ENCODE results near the gene TRAF3IP3.

Gene TRAF3IP3

DNA sequence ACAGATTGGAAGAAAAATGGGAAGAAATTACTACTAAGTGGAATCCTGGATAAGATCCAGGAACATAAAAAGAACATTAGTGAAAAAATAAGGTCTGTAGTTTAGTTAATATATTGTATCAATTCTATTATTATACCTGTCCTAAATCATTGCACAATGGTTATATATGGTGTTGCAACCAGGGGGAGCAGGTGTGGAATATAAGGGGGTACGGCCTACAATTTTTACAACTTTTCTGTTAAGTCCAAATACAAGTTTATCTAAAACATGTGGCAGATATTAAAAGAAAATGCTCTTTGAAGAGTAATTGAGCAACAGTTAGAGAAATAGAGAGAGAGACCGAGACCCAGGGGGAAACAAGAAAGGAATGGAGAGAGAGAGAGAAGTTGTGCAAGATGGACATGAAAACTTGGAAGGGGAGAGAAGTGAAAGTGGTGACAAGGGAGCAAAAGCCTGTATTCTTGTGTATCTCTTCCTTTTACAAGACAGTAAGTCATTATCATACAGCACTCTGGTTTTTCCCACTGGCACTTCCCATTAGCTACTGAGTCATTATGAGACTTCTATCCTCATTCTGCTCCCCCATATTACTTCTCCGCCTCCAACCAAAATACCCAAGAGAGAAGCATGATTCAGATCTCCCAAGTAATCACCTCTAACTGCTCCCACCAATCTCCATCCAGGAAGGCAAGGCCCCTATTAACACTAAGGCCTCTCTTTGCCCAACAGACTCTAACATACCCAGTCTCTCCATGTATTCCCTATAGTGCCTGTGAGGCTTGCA lies 22.3 kb upstream of the TRAF3IP3 start:
- no peak overlapping the region for H3K4me3 ChIP-seq (ENCODE audit: control insufficient read depth, low read depth, low read length)
- TF ChIP-seq, protein P1, sequence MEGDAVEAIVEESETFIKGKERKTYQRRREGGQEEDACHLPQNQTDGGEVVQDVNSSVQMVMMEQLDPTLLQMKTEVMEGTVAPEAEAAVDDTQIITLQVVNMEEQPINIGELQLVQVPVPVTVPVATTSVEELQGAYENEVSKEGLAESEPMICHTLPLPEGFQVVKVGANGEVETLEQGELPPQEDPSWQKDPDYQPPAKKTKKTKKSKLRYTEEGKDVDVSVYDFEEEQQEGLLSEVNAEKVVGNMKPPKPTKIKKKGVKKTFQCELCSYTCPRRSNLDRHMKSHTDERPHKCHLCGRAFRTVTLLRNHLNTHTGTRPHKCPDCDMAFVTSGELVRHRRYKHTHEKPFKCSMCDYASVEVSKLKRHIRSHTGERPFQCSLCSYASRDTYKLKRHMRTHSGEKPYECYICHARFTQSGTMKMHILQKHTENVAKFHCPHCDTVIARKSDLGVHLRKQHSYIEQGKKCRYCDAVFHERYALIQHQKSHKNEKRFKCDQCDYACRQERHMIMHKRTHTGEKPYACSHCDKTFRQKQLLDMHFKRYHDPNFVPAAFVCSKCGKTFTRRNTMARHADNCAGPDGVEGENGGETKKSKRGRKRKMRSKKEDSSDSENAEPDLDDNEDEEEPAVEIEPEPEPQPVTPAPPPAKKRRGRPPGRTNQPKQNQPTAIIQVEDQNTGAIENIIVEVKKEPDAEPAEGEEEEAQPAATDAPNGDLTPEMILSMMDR (conservative IDR thresholded peaks at IDR 0.05; ENCODE audit: control insufficient read depth, insufficient read depth, low read depth, low read length) = no peak
- peak; percentile 93 for DNase-seq (ENCODE audit: low read depth)

- no peak for DNase-seq (ENCODE audit: low read depth)
- TF ChIP-seq, protein P1 (conservative IDR thresholded peaks at IDR 0.05; ENCODE audit: control insufficient read depth, insufficient read depth, low read depth, low read length) = no peak
- H3K4me3 ChIP-seq (ENCODE audit: control insufficient read depth, low read depth, low read length) = no peak overlapping the region
Measured at GRCh38 chr1:209736490-209737117, 19.2 kb upstream of the TRAF3IP3 start.

- TF ChIP-seq, protein P1 (conservative IDR thresholded peaks at IDR 0.05; ENCODE audit: control insufficient read depth, insufficient read depth, low read depth, low read length) = no peak
- no peak for DNase-seq (ENCODE audit: low read depth)
- H3K4me3 ChIP-seq (ENCODE audit: control insufficient read depth, low read depth, low read length) = no peak overlapping the region
Measured at GRCh38 chr1:209737118-209737505, 18.7 kb upstream of the TRAF3IP3 start.

- TF ChIP-seq, protein P1 (conservative IDR thresholded peaks at IDR 0.05; ENCODE audit: control insufficient read depth, insufficient read depth, low read depth, low read length) = no peak
- no peak for DNase-seq (ENCODE audit: low read depth)
- H3K4me3 ChIP-seq (ENCODE audit: control insufficient read depth, low read depth, low read length) = no peak overlapping the region
Measured at GRCh38 chr1:209738270-209738669, 17.6 kb upstream of the TRAF3IP3 start.

DNA sequence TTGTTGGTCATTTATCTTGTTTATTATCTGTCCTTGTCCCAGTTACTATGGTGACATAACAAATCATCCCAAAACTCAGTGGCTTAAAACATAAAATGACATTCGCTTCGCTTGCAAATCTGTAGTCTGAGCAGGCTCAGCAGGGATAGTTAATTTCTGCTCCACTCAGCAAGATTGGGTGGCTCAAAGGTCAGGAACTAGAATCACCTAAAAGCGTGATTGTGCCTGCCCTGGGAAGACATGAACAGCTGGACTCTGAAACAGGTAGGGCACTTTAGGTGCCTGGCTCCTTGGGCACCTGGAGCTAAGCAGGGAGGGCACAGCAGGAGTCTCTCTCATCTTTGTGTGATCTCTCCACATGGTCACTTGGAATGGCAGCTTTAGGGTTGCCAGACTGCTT lies 14.7 kb upstream of the TRAF3IP3 start:
- no peak for DNase-seq (ENCODE audit: low read depth)
- no peak overlapping the region for H3K4me3 ChIP-seq (ENCODE audit: control insufficient read depth, low read depth, low read length)
- TF ChIP-seq, protein P1 (conservative IDR thresholded peaks at IDR 0.05; ENCODE audit: control insufficient read depth, insufficient read depth, low read depth, low read length) = no peak

DNA sequence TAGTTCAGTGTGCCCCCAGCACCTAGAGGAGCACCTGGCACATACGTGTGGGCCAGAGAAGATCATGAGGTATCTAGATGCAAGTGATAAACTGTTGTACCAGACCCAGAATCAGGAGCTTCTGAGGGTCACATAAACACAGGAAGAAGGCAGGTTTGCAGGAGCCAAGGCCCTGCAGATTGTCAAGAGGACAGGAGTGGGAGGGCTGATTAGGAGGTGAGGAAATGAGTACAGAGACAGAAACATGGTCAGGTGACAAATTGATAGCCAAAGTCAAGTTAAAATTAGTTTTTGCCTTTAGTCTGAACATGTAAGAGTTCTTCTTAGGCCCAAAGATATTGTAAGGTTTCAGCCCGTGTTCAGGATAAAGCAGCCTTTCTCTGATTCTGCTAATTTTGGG lies 14.0 kb upstream of the TRAF3IP3 start:
- TF ChIP-seq, protein P1 (conservative IDR thresholded peaks at IDR 0.05; ENCODE audit: control insufficient read depth, insufficient read depth, low read depth, low read length) = no peak
- no peak for DNase-seq (ENCODE audit: low read depth)
- no peak overlapping the region for H3K4me3 ChIP-seq (ENCODE audit: control insufficient read depth, low read depth, low read length)
